ENCODE results near the gene COMMD10.

DNA sequence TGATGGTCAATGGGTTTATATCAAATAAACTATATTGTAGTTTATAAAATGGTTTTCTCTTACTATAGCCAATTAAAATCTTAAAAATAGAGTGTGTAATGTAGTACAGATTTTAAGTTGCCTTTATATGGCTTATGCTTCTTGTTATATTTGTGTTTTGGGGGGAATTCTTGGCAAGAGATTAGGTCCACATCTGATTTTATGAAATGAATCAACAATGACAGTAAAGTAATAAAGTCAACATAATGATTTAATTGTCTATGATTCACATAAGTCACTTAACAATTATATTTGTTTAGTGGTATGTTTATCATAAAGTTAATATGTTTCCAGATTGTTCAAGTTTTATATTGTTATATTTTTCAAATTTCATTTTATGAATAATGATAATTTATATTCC lies 164.8 kb downstream of the COMMD10 start:
- TF ChIP-seq EZH2 (IDR thresholded peaks at IDR 0.05; ENCODE audit: insufficient read depth, poor library complexity, severe bottlenecking): no peak
- no peak for TF ChIP-seq EZH2phosphoT487 (IDR thresholded peaks at IDR 0.05; ENCODE audit: insufficient read depth, low read depth)

All from GM23248 (cell line).